Stimulated activated CD8-positive, alpha-beta memory T cell treated with anti-CD3 and anti-CD28 coated beads, Interleukin-4, amount 100 ng/mL, for 1 hour (primary cell): ENCODE data around the gene DCPS.
A peak's percentile ranks its signal among the peaks of the same experiment; 100 is the strongest.
"Not testable (repeated sequence)": the region's sequence is repeated elsewhere in the genome, so short reads cannot be mapped to it uniquely, and the experiment has no call there.

ENCODE experiments used
- DNase-seq, 2 donors: peaks; one replicate each; pipeline ENCODE4 v3.0.0-alpha.2; 2020; ENCODE audit warnings: low read depth in 2 of 2, low spot score in 1 of 2

DCPS gene

DNA sequence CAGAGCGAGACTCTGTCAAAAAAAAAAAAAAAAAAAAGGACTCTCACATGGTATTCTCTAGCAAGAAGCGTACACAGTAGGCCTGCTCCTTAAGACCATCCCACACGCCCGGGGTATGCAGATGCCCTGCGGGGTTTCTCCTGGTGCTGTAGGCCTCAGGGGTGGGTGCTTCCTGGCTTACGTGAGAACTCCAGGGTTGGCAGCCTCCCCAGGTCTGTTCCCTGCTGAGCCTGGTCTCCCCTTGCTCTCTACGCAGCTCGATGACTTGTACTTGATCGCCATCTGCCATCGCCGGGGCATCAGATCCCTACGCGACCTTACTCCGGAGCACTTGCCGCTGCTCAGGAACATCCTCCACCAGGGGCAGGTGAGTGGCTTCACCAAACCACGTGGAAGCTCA is 39.2 kb downstream of the DCPS start:
- no peak for DNase-seq

DNA sequence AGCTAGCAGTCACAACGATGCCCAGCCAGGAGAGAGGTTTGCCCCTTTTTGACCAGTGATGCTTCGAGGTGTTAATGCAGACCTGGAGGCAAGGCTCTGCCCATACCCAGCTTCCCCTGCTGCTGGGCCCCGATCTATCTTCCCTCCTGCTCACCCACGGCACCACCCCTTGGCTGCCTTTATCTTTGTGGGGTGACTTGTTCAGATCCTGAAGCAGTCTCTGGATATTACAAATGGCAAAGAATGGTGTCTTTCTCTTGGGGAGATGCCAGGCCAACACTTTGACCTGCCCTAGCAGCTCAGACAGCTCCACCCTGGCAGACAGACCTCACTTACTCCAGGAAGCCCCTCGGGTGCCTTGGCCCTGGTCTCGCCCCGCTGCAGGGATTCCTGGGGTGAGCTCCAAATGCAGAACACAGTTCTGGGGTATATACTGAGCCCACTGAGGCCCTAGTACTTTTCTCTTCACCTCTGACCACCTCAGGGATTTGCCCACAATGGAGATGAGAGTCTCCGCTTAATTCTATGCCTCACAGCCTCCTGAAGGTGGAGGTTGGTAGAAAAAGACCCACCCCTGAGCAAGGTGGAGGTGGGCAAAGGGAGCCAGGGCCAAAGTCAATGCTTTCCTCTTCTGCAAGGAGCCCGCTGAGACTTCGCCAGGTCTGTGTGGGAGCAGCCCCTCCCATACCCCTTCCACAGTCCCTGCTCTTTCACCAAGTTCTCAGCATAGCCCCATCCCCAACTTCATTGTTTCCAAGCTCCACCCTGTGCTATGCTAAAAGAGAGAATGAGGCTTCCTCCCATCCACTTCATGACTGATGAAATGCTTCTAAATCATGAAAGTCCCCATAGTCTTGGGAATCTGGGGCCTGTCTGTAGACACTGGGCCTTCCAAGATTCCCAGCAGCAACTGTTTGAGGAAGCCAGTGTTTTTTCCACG is 40.6 kb downstream of the DCPS start:
- no peak for DNase-seq

DNA sequence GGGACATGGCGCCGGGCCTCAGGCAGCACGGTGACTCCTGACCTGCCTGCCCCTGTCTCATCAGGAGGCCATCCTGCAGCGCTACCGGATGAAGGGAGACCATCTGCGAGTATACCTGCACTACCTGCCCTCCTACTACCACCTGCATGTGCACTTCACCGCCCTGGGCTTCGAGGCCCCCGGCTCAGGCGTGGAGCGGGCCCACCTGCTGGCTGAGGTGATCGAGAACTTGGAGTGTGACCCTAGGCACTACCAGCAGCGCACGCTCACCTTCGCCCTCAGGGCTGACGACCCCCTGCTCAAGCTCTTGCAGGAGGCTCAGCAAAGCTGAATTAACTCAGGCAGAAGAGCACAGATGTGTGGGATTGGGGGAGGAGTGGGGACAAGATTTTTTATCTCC is 41.4 kb downstream of the DCPS start:
- no peak for DNase-seq

DNA sequence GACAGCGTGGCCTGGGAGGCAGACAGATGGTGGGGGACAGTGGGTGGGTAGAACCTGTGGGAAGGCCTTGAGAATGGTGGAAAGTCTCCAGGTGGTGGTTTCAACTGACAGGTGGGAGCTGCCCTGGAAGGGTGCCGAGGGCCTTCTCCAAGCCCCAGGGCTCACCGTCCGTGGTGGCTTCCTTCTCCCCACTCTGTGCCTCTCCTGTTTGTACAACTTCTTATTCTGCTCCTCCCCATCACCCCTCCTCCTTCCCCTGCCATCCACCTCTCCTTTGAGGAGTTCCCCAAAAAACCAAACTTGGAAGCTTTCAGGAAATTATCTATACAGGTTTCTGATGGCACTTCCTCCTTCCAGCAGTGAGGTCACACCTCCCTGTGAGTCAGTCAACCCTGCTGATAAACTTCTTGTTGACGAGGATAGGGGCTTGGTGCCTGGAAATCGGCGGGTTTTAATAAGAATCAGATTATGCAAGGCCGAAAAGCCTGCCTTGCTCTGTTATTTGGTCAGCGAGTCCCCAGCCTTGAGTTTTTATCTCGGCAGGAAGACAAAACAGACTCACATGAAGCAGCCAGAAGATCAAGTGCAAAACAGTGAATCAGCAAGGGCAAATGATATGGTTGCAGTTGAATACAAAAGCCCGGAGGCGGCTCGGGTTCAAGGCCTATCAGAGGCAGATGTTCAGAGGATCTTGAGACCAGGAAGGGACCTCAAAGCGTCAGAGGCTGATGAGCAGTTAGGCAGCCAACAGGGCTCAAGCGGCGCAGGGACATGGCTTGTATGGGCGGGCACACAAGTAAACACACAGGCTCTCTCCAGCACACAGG is 42.1 kb downstream of the DCPS start:
- DNase-seq: no peak

DNA sequence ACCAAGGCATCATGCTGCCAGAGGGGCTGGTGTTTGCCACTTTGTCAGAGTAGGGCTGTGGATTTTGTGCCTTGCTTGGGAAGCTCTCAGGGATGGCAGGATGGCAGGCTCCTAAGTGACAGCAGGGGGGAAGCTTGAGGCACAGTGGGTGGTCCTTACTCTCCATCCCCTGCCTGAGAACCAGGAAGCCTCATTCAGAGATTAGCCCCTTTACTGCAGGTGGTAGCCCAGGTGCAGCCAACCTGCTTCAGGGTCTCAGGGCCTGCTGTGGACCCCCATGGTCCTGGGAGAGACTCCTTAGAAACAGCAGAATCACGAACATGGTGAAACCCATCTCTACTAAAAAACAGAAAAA is 42.7 kb downstream of the DCPS start:
- no peak for DNase-seq

DNA sequence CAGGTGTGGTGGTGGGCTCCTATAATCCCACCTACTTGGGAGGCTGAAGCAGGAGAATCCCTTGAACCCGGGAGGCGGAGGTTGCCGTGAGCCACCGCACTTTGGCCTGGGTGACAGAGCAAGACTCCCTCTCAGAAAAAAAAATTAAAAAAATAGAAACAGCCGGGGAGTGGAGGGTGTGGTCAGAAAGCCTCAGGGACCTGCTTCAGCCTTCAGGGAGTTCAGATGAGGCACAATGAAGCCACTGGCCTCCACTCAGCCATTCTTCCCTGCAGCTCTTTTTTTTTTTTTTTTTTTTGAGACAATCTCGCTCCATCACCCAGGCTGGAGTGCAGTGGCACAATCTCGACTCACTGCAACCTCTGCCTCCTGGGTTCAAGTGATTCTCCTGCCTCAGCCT is 43.1 kb downstream of the DCPS start:
- not testable (repeated sequence) for DNase-seq

DNA sequence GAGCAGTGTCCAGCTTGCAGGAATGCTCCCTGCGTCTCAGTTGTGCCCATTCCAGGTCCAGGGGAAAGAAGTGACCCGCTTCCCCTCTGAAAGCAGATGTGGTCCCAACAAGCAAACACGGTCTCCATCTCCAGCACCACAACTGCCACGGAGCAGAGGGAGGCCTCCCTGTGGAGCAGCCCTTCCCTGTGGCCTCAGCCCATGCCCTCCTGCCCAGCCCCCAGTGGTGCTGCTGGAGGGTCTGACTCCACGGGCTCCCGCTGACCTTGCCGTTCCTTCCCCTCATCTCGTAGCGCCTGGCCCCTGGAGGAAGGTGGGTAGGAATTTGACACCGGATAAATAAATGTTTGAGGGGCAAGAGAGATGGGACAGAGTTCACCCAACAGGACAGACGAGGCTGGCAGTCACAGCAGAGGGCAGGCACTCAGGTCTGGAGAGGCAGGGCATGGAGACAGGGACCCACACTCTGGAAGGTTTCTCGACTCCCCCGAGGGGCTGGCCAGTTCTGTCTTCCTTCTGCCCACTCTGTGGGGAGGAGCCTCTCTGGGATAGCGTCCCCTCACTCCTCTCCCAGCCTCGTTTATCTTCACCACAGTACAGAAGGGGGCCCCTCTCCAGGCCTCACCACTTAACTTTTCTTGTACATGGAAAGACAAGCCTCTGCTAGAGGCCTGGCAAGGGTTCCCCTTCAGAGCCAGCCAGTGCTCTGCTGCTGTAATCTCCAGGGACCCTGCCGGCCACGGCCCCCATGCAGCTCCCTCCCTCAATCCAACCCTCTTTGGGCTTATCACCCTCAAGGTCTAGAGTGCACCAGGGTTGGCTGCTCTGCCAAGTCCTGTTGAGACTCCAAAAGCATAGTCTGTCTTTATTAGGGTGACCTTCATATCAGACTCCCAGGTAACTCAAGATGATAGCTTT is 44.1 kb downstream of the DCPS start:
- DNase-seq: no peak

DNA sequence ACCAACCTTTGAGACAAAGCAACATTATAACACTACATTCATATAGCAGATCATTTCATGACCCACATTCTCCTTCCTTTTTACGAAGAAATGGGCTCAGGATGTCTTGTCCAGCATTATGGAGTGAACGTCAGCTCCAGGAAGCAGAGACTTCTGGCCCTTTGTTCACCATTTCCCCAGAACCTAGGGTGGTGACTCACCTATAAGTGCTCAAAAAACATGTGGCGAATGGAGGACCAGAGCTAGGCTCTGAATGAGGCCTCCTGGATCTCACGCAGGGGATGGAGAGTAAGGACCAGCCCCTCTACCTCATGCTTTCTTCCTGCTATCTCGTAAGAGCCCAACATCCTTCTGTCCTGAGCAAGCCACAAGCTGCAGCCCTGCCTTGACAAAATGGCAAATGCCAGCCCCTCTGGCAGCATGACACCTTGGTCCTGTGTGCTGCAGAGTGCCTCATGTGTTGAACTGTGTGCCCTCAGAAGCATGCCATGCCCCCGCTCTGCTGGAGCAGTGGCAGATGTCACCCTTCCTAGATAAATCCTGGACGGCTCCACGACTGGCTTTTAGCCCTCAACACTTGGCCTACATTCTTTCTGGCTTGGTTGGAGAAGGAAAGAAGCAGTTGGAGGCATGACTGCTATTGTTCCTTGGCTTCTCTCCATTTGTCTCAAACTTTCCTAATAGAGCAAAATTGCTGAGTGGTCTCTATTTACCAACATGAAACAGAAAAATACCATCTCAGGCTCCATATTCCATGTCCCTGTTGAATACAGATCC is 45.1 kb downstream of the DCPS start:
- no peak for DNase-seq

DNA sequence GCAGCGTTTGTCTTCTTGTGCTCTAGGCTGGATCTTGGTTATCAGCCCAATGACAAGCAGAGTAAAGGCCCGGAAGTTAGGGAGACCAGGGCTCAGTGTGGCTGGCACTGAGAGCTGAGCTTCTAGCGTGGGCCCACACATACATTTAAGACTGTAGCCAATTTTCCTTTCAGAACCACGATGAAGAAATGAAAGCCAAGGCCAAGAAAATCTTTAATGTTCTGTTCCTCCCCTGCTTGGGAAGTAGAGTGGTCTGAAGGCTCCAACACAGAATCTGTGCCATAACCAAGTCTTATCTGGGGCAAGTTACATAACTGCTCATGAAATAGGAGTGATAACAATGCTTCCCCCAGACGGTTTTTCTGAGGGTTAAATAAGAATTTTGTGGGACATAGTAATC is 47.0 kb downstream of the DCPS start:
- DNase-seq: no peak

DNA sequence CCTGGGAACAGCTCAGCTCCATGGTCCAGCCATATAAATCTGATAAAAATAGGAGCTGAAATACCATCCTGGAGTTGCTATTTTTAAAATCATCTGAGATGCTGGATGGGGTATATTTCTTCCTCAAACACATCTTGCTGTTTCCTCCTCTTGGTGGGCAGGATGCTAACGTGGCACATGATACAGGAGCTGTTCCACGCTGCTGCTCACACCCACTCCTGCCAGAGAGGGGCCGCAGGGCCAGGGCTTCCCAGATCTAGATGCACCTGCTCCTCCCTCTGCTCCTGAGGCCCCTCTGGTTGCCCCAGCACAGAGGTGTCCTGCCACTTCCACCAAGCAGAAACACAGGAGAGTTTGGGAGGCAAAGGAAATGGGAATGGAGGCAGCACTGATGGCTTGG is 48.3 kb downstream of the DCPS start:
- no peak for DNase-seq

DNA sequence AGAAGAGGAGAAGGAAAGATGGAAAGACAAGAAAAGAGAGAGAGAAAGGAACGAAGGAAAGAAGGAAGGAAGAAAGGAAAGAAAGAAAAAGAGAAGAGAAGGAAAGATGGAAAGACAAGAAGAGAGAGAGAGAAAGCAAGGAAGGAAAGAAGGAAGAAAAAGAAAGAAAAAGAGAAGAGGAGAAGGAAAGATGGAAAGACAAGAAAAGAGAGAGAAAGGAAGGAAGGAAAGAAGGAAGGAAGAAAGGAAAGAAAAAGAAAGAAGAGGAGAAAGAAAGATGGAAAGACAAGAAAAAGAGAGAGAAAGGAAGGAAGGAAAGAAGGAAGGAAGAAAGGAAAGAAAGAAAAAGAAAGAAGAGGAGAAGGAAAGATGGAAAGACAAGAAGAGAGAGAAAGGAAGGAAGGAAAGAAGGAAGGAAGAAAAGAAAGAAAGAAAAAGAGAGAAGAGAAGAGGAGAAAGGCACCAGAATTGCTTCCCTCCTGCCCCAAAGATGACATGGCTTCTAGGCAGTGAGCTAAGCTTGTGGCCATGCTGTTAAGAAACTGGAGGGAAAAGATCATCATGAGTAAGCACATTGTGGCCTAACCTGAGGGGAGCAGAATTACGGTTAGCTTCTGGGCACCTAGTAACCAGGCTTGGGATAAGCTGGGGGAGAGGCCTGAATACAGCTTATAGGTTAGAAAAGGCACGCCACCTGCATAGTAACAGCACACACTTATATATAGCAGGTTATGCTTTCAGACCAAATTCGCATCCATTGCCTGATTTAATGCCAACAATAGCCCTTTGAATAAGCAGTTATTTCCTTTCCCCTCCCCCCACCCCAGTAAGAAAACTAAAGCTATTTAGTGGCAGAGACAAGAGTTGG is 49.3 kb downstream of the DCPS start:
- DNase-seq: no peak

DNA sequence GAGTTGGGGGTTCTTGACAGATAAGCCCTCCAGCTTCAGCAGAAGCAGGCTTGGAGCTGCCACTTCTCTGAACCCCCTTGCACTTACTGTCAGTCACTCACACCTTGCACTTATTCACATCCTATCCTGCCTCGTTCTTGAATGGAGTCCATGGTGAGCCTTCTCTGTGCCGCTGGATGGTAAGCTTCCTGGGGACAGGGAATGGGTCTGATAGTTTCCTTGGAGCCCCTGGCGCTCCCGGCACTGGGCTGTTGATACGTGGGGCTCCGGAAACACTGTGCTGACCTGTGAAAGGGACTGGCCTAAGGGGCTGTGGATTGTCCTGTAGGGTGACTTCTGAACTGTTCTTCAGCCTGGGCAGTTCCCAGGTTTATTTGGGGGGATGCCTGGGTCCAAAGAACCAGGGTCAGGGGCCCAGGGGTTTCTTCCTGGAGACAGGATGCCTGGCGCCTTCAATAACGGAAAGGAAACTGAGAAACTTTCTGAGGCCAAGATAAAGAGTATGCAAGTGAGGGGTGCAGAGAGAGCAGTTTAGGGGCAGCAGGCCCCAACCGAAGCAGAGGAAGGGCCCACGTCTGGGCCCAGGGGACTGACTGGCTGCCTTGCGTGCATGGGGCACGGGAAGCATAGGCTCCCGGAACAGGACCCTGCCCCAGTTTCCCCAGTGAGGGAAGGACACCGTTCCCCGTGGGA is 50.9 kb downstream of the DCPS start:
- no peak for DNase-seq

DNA sequence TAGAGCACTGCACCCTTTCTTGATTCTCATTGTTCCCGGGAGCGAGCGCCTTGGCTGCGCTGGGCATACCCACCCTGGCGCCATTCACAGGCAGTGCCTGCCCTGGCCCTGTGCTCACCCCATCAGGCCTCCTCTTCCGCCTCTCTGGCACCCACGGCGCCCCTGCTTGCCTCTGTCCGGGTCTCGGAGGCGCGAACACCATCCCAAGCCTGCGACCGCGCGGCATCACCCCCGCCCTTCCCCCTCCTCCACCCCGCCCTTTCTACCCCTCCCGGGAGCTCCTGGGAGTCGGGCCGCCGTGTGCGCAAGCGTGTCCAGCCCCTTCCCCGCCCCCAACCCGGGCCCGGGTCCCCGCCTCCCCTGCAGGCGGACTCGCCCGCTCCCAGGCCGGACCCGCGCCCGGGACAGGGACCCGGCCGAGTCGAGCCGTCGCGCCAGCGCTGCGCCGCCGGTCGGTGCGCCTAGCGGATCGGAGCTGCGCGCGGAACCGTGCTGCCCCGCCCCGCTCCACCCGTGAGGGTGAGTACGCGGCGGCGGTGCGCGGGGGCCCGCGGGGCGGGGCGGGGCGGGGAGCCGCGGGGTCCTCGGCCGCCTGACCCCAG is 51.6 kb downstream of the DCPS start, which contains the start of gene ST3GAL4:
TSS of gene ST3GAL4 (plus strand) at position 363 of the 602 bp plus-strand sequence. CDS start 50,470 bp downstream, outside the sequence.
- peak; percentile 19 to 40 for DNase-seq

DNA sequence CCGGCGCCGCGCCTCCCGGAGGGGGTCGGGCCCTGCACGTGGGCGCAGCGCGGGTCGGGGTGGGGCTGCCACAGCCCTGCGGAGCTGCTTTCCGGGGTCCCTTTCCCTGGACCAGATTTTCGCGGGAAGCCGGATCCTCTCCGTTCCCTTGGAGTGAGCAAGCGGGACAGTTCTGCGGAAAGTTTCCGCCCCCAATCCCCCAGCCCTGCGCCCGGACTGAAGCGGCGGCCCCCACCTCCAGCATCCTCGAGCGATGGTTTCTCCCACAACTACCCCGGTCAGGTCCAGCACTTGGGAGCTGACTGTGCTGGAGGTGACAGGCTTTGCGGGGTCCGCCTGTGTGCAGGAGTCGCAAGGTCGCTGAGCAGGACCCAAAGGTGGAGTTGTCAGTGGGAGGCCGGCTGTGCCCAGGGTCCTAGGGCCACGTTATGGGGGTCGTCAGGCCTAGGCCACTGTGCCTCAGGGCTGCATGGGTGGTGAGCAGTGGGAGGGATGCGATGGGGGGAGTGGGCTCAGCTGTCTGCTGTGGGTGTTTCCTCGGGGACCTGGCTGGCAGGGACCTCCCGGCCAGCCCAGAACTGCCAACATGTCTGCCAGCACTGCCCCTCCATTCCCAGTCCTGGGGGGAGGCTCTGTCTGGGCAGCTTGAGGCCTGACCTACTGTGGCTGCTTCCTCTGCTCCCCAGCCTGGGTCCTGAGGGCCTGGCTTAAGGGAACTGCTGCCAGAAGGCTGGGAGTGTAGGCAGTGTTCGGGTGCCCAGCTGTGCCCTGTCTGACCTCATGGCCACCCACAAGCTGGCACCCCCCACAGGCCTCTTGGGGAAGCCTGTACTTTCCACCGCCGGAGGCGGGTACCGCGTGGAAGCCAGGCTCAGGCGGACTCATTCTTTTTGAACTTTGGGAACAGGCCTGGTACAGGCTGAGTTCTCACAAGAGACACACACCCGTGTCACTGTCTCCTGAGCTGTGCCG is 52.4 kb downstream of the DCPS start:
- DNase-seq: no peak

DNA sequence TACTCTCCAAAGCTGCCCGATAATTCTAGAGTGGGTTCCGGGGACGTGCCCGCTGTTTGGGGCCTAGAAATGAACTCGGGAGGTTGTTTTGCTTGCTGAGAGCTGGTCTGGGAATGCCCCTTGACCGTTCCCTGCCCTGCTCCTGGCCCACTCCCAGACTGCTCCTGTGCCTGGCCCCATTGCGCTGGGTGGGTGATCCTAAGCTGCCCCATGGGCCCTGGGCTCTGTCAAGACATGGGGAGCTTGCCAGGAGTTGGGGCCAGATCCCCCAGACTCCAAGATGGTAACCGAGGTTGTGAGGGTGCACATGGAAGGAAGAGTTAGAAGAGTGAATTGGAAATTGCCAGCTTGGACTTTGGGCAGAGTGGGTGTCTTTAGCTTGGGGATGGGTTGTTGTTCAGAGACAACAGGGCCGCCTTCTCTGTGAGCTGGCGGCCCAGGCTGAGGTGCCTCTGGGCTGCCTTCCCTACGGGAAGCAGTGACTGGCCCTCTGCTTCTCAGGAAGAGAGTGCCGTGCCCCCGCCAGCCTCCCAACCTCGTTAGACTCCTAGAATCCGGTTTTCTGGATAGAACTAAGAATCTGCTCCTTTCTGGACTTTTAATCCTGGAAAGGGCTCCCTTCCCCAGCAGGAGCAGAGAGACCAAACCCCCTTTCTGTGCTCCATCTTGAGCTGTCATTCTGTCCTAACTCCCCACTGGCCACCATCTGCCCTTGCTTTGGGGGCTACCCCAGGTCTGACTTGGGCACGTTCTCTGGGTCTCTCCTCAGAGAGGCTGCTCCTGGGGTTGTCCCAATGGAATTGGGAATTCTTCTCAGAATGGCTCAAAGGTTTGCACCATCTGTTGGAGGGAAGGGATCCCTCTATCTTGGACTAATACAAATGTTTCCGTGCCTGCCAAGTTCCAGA is 53.4 kb downstream of the DCPS start:
- DNase-seq: no peak
